GM19193 (cell line): ENCODE data around the gene SHPK.

Source experiments
- POLR2A ChIP-seq: IDR thresholded peaks from 4 replicates; pipeline ENCODE4 v1.6.1; 2011; ENCODE audit not compliant: insufficient read depth, insufficient read length; ENCODE audit errors: extremely low read depth

SHPK gene

GRCh38 chr17:3566551-3566950 lies 69.5 kb downstream of the SHPK start:
- no peak for TF ChIP-seq POLR2A

- no peak for TF ChIP-seq POLR2A
Measured at GRCh38 chr17:3565143-3565542, 70.9 kb downstream of the SHPK start.

- TF ChIP-seq POLR2A: no peak
Measured at GRCh38 chr17:3559270-3559645, 76.8 kb downstream of the SHPK start.

- peak; percentile 75 for TF ChIP-seq POLR2A
Measured at GRCh38 chr17:3558603-3559269, 77.3 kb downstream of the SHPK start.
